K562 (cell line): ENCODE results near the gene CEP68.

Experiments
- CBX1 ChIP-seq: sonication (generic); IDR thresholded peaks from 2 replicates; pipeline ENCODE4 v1.6.1; 2016; ENCODE audit warnings: antibody characterized with exemption, low read depth, mild to moderate bottlenecking
- FOS ChIP-seq: IDR thresholded peaks from 3 replicates; pipeline ENCODE4 v1.6.1; 2011; ENCODE audit not compliant: insufficient read length; ENCODE audit errors: extremely low read depth
- MED1 ChIP-seq: sonication (generic); formaldehyde crosslinking; IDR thresholded peaks from 2 replicates; pipeline ENCODE4 v1.8.1; 2023; ENCODE audit warnings: missing genetic modification reagents, borderline replicate concordance
- PHF20 ChIP-seq: fragments of 450-650 bp; IDR thresholded peaks from 2 replicates; pipeline ENCODE4 v1.6.1; 2018; ENCODE audit not compliant: partially characterized antibody
- TAF1 ChIP-seq: IDR thresholded peaks from 2 replicates; pipeline ENCODE4 v1.6.1; 2011; ENCODE audit warnings: mild to moderate bottlenecking, low read length, moderate library complexity; ENCODE audit not compliant: insufficient read depth, control insufficient read depth, severe bottlenecking; ENCODE audit errors: extremely low read depth
- TEAD4 ChIP-seq, 2 experiments: sonication (generic) in 1 of 2; formaldehyde crosslinking in 1 of 2; IDR thresholded peaks; 2 replicates each; pipeline versions ENCODE4 v1.6.1 to v1.8.0; 2012 to 2022; ENCODE audit warnings: borderline replicate concordance in 1 of 2, inconsistent platforms in 1 of 2, low read length in 1 of 2, mild to moderate bottlenecking in 1 of 2, missing genetic modification reagents in 1 of 2
- ZNF551 ChIP-seq: fragments of 250-450 bp; sonication (Bioruptor Pico); IDR thresholded peaks from 2 replicates; pipeline ENCODE4 v1.5.0; 2021; ENCODE audit warnings: mild to moderate bottlenecking, moderate library complexity
- TF ChIP-seq, protein P1 (sequence below): fragments of 450-650 bp; IDR thresholded peaks from 2 replicates; pipeline ENCODE4 v1.6.1; 2016; ENCODE audit warnings: low read depth
- TF ChIP-seq, protein P2 (sequence below): sonication (generic); formaldehyde crosslinking; IDR thresholded peaks from 2 replicates; pipeline ENCODE4 v1.8.0; 2022; ENCODE audit warnings: mild to moderate bottlenecking, missing genetic modification reagents, borderline replicate concordance
- TF ChIP-seq, protein P3 (sequence below), 3 experiments: IDR thresholded peaks in 2 of 3; conservative IDR thresholded peaks in 1 of 3; 2 replicates each; pipeline ENCODE4 v1.5.1; 2011 to 2012; ENCODE audit warnings: low read length in 3 of 3, mild to moderate bottlenecking in 3 of 3, control low read depth in 2 of 3, improper control_type of control experiment in 1 of 3, inconsistent platforms in 1 of 3, low read depth in 1 of 3, mixed read lengths in 1 of 3, moderate library complexity in 1 of 3; ENCODE audit not compliant: insufficient read depth in 2 of 3

DNA sequence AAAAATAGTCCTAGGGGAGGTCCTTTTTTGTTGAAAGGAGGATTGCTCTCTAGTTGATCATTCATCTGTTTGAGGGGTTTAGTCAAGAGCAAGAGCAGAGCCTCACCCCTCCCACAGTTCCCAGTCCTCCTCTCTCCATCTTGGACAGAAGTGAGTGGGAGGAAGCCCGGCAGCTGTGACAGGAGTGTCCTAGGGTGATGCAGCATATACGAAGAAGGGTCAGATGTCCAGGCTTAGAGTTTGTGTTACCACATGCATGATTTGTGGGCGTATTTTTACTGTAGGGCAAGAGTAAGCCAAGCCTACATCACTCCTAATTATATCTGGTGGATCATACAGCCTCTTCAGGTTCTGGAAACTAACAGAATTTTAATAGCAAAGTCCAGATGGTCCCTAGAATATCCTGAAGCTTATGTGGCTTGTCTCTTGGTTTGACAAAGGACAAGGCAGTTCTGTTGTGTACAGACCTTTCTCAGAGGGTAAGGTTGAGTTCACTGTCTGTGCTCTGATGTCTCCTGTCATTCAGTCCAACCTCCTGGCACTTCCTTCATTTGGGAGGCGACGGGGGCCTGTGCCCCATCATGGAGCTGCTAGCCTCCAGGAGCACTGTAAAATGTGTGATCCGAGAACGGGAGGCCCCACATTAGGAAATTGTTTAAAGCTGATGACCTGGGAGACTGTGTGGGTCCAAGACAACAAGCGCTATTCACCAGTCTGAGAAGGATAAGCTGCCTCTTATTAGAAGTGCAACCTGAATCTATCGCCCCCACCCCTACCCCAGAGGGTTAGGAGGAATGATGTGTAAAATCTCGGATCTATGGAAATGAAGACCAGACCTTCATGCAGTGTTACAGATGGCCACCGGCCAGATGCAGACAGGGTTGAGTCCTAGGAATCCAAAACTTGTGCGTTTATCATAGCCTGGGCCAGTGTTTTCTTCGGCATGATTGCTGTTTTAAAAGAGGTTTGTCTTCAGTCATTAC lies 6.9 kb downstream of the CEP68 start:
- no peak for TF ChIP-seq TAF1
- TF ChIP-seq TEAD4 (IDR thresholded peaks at IDR 0.05; ENCODE audit: low read length) = 0 out of 2 replicates have a peak, but pooled peaks have one; percentile 29
- TF ChIP-seq TEAD4 (CRISPR knock-in tag; IDR thresholded peaks at IDR 0.05; ENCODE audit: borderline replicate concordance) = no peak
- no peak for TF ChIP-seq FOS
- TF ChIP-seq, protein P1, sequence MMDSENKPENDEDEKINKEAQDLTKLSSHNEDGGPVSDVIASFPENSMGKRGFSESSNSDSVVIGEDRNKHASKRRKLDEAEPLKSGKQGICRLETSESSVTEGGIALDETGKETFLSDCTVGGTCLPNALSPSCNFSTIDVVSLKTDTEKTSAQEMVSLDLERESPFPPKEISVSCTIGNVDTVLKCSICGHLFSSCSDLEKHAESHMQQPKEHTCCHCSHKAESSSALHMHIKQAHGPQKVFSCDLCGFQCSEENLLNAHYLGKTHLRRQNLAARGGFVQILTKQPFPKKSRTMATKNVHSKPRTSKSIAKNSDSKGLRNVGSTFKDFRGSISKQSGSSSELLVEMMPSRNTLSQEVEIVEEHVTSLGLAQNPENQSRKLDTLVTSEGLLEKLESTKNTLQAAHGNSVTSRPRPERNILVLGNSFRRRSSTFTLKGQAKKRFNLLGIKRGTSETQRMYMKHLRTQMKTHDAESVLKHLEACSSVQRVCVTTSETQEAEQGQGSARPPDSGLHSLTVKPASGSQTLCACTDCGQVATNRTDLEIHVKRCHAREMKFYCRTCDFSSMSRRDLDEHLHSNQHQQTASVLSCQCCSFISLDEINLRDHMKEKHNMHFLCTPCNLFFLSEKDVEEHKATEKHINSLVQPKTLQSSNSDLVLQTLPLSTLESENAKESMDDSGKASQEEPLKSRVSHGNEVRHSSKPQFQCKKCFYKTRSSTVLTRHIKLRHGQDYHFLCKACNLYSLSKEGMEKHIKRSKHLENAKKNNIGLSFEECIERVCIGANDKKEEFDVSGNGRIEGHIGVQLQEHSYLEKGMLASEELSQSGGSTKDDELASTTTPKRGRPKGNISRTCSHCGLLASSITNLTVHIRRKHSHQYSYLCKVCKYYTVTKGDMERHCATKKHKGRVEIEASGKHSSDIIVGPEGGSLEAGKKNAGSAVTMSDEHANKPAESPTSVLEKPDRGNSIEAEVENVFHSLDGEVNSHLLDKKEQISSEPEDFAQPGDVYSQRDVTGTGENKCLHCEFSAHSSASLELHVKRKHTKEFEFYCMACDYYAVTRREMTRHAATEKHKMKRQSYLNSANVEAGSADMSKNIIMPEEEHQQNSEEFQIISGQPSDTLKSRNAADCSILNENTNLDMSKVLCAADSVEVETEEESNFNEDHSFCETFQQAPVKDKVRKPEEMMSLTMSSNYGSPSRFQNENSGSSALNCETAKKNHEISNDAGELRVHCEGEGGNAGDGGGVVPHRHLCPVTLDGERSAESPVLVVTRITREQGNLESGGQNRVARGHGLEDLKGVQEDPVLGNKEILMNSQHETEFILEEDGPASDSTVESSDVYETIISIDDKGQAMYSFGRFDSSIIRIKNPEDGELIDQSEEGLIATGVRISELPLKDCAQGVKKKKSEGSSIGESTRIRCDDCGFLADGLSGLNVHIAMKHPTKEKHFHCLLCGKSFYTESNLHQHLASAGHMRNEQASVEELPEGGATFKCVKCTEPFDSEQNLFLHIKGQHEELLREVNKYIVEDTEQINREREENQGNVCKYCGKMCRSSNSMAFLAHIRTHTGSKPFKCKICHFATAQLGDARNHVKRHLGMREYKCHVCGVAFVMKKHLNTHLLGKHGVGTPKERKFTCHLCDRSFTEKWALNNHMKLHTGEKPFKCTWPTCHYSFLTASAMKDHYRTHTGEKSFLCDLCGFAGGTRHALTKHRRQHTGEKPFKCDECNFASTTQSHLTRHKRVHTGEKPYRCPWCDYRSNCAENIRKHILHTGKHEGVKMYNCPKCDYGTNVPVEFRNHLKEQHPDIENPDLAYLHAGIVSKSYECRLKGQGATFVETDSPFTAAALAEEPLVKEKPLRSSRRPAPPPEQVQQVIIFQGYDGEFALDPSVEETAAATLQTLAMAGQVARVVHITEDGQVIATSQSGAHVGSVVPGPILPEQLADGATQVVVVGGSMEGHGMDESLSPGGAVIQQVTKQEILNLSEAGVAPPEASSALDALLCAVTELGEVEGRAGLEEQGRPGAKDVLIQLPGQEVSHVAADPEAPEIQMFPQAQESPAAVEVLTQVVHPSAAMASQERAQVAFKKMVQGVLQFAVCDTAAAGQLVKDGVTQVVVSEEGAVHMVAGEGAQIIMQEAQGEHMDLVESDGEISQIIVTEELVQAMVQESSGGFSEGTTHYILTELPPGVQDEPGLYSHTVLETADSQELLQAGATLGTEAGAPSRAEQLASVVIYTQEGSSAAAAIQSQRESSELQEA = no peak
- TF ChIP-seq, protein P2, sequence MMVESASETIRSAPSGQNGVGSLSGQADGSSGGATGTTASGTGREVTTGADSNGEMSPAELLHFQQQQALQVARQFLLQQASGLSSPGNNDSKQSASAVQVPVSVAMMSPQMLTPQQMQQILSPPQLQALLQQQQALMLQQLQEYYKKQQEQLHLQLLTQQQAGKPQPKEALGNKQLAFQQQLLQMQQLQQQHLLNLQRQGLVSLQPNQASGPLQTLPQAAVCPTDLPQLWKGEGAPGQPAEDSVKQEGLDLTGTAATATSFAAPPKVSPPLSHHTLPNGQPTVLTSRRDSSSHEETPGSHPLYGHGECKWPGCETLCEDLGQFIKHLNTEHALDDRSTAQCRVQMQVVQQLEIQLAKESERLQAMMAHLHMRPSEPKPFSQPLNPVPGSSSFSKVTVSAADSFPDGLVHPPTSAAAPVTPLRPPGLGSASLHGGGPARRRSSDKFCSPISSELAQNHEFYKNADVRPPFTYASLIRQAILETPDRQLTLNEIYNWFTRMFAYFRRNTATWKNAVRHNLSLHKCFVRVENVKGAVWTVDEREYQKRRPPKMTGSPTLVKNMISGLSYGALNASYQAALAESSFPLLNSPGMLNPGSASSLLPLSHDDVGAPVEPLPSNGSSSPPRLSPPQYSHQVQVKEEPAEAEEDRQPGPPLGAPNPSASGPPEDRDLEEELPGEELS = no peak
- TF ChIP-seq, protein P3, sequence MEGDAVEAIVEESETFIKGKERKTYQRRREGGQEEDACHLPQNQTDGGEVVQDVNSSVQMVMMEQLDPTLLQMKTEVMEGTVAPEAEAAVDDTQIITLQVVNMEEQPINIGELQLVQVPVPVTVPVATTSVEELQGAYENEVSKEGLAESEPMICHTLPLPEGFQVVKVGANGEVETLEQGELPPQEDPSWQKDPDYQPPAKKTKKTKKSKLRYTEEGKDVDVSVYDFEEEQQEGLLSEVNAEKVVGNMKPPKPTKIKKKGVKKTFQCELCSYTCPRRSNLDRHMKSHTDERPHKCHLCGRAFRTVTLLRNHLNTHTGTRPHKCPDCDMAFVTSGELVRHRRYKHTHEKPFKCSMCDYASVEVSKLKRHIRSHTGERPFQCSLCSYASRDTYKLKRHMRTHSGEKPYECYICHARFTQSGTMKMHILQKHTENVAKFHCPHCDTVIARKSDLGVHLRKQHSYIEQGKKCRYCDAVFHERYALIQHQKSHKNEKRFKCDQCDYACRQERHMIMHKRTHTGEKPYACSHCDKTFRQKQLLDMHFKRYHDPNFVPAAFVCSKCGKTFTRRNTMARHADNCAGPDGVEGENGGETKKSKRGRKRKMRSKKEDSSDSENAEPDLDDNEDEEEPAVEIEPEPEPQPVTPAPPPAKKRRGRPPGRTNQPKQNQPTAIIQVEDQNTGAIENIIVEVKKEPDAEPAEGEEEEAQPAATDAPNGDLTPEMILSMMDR (IDR thresholded peaks at IDR 0.05 in 2 of 3, conservative IDR thresholded peaks at IDR 0.05 in 1 of 3; ENCODE audit: insufficient read depth in 2 of 3, low read depth in 1 of 3, low read length in 3 of 3) = no peak
- no peak for TF ChIP-seq MED1 (CRISPR knock-in tag)
- no peak for TF ChIP-seq ZNF551
- no peak for TF ChIP-seq PHF20
- TF ChIP-seq CBX1 = no peak
